HG02970 (cell line): ENCODE data around the gene FBXL16.

Experiments
- ATAC-seq: cut with Tn5 transposase; IDR thresholded peaks from one replicate; pipeline ENCODE4 v1.9.1; 2021; ENCODE audit warnings: mild to moderate bottlenecking, moderate library complexity, moderate number of reproducible peaks; ENCODE audit not compliant: unreplicated experiment, low FRiP score

Gene FBXL16

GRCh38 chr16:668519-669171 lies 37.0 kb downstream of the FBXL16 start:
- no peak for ATAC-seq

DNA sequence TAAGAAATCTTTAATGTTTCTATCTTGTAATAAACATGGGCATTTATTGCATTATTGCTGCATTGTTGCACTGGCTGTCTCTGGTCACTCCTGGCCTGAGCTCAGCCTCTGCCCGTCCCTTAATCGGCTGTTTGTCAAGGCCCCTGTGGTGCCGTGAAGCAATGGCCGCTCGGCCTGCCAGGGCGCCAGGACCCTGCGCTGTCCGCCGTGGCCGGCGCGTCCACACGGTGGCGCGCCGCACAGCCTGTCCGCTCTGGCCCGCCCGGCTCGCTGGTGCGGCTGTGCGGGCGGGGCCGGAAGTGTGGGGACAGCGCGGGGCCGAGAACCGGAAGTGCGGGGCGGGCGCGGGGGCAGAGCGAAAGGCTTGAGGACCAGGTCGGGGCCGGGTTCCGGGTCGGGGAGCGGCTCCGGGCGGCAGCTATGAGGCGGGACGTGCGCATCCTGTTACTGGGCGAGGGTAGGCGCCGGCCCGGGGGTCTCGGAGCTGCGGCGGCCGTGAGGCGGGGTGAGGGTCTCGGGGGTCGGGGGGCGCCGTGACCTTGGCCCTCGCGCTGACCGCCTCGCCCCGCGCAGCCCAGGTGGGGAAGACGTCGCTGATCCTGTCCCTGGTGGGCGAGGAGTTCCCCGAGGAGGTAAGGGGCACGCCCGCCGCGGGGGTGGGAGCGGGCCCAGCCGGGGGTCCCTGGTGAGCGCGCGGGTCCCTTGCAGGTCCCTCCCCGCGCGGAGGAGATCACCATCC lies 37.7 kb downstream of the FBXL16 start, which contains the start of gene RHOT2:
RHOT2 (plus strand) TSS at position 353 of the 739 bp plus-strand sequence; CDS start at position 421, 68 bp downstream.
- ATAC-seq: peak; percentile 87

- ATAC-seq: no peak
Measured at GRCh38 chr16:667113-667779, 38.4 kb downstream of the FBXL16 start.

GRCh38 chr16:666572-666971 lies 39.0 kb downstream of the FBXL16 start:
- no peak for ATAC-seq

DNA sequence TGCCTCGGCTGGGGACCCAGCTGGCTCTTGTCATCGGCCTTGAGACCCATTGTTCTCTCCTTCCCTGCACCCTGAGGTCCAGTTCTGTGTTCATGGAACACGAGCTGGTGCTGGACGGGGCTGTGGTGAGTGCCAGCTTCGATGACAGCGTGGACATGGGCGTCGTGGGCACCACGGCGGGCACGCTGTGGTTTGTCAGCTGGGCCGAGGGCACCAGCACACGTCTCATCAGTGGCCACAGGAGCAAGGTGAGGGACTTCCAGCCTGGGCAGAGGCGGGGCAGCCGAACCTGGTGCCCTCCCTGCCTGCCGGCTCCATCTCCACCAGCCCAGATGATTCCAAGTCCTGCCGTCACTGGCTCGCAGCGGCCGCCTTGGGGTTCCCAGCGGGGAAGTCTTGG lies 43.0 kb downstream of the FBXL16 start:
- no peak for ATAC-seq

DNA sequence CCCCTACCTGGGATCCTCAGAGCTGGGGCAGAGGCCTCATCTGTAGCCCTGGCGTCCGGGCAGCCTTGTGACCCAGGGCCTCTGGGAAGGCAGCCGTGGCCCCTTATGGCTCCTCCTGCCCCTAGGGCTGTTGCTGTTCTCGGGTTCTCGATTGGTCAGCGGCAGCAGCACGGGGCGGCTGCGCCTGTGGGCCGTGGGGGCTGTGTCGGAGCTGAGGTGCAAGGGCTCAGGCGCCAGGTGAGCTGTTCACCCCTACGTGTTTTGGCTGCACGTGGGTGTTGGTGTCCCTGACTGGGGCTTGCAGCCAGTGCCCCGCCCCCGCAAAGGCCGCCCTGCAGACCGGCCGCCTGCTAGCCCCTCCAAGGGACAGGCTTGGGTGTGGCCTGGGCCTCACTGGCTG lies 43.5 kb downstream of the FBXL16 start:
- no peak for ATAC-seq

DNA sequence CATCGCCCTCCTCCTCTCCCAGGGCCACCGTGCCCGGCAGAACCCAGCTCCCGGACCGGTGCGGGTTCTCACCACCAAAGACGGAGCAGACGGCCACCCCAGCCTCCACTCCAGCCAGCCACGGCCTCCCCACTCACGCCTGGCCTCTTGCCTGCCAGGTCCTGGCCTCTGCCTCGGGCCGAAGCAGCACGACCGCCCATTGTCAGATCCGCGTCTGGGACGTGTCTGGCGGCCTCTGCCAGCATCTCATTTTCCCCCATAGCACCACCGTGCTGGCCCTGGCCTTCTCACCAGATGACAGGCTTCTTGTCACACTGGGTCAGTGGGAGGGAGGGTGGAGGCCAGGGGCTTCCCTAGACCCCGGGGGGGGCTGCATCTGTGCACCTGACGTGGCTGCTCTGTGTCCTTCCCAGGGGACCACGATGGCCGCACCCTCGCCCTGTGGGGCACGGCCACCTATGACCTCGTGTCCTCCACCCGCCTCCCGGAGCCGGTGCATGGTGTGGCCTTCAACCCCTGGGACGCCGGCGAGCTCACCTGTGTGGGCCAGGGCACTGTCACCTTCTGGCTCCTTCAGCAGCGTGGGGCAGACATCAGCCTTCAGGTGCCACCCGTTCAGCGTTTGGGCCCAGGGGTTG lies 44.3 kb downstream of the FBXL16 start:
- peak; percentile 9 for ATAC-seq

GRCh38 chr16:660459-661183 lies 45.0 kb downstream of the FBXL16 start:
- peak; percentile 55 for ATAC-seq

DNA sequence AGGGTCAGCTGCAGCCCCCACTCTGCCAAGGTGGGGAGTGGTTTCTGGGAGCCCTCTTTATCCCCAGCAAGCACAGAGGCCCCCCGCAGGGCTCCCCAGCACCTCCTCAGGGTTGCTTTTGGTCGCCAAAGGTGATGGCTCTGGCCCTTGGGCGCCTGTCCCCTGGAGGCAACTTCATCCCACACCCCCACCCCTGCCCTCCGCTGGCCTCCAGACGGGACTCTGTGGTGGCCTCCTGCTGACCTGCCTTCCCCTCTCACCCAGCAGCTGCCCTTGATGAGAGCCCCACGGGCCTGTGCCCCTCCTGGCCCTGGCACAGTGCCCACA lies 45.5 kb downstream of the FBXL16 start:
- ATAC-seq: no peak

DNA sequence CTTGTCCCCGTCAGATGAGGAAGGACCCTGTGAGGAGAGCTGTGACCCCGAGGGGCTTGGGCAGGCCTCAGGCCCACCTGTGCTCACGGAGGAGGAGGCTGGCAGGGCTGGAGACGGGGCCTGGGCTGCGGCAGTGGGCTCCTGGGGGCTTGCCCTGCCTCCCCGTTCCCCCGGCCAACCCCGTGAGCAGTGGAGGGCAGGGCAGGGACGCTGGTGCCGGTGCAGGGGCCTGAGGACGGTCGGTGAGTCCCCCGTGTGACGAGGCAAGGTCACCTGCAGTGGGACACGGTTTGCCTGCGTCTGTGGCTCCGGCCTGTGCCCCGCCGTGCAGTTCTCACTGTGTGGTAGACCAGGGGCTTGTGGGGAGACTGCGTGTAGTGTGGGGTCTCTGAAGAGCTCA lies 46.0 kb downstream of the FBXL16 start:
- ATAC-seq: no peak

GRCh38 chr16:658679-659571 lies 46.7 kb downstream of the FBXL16 start:
- ATAC-seq: no peak

DNA sequence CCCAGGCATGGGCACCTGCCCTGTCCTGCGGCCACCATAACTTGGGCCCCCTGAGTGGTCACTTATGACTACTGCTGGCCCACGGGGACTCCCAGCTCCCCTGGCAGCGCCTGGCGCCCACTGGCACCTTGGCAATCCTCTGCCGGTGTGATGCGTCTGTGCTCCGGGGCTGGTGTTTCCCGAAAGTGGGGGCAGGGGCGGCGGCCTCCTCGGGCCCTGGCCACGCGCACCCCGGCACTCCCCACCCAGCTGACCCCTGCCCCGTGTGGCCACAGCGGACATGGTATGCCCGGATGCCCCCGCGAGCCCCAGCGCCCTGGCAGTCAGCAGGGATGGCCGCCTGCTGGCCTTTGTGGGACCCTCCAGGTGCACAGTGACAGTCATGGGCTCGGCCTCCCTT lies 48.1 kb downstream of the FBXL16 start:
- no peak for ATAC-seq

GRCh38 chr16:654034-654433 lies 51.6 kb downstream of the FBXL16 start:
- no peak for ATAC-seq

DNA sequence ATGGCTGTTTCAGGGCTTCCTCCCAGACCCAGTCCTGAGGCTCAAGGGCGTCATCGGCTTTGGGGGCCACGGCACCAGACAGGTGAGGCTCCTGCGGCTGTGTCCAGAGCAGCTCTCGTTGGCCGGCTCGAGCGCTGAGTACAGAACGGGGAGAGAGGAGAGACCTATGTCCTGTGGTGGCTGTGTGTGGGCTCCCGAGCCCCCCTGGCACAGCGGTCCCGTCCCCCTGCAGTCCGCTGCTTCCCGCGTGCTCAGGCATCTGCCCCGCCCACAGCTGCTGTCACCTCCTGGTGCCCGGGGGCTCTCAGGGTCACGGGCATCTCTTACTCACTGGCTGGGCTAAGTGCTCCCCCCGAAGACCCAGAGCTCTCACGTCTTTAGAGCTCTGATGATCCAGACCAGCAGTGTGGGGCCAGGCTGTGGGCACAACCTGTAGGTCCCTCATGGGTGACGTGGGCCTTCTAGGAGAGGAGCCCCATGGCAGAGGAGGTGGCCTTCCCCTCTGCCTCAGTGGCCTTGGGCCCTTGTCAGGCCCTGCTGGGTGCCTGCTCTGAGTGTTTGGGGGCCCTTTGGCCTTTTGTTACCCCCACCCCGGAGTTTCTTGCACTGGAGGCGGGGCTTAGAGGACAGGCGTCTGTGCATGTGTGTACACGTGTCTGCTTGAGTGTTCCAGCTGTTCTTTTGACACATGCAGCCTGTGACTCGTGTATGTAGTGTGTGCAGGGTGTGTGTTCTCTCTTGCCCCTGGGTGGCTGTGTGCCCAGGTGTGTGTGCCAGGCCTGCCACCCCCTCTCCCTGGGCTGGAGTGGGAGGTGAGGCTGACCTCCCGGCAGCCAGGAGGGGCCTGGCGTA lies 52.9 kb downstream of the FBXL16 start:
- ATAC-seq: no peak

DNA sequence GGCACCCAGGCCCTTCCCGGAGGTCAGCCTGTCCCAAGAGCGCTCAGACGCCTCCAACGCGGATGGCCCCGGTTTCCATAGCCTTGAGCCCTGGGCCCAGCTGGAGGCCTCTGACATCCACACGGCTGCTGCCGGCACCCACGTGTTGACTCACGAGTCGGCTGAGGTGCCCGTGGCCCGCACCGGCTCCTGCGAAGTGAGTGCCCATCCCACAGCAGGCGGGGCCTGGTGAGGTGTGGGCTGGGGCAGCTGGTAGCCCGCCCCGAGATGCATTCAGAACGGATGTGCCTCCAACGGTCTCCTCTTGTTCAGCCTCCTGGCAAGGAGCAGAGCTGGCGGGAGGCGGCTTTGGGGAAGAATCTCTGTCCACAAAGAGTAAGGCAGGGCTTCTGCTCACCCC lies 53.8 kb downstream of the FBXL16 start:
- ATAC-seq: no peak

DNA sequence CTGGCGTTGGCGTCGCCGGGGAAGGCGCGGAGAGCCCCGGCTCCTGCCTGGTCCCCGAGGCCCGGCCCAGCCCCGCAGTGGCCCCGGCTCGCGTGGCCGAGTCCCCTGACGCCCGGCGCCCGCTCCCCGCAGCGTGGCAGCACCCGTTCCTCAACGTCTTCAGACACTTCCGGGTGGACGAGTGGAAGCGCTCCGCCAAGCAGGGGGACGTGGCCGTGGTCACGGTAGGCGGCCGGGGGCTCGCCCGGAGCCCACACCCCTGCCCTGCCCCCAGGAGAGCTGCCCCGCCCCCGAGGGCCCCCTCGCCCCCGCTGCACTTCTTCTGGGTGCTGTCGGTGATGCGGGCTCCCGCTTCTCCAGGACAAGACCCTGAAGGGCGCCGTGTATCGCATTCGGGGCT lies 56.0 kb downstream of the FBXL16 start:
- peak; percentile 6 for ATAC-seq

DNA sequence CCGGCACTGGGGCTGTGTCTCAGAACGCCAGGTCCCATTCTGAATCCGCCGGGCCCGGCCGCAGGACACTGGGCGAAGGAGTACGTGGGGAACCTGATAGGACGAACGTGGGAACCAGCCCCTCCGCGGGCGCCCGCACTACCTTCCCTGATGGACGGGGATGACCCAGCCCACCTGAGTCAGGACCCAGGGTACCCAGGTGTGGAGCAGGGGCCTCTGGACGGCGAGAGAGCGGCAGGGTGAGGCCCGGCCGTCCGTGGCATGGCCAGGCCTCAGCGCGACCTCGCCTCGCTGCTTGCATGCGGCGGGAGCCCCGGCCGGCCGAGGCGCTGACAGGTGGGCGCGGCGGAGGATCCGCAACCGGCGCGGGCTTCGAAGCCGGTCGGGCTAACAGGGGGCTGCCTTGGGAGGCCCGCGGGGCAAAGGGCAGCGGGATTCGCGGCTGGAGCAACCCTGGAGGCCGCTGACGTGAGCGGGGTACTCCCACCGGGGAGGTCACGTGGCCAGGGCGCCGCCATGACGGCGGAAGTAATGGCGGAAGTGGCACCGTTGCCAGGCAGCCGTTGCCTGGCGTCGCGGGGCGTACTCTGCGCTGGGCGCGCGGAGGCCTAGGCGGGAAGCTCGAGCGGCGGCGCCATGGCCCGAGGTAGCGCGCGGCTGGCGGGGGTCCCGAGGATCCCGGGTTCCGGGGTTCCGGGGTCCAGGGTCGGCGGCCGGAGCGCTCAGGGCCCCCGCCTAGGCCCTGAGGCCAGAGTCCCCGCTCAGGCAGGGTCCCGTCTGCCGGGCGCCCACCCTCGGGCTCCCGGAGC lies 56.6 kb downstream of the FBXL16 start, which contains the start of gene WDR90:
WDR90 (plus strand) TSS at position 585 of the 809 bp plus-strand sequence; CDS start at position 637, 52 bp downstream.
- ATAC-seq: peak; percentile 73
